IPS-20b (cell line): ENCODE results near the gene PLD5.
"Not testable (repeated sequence)": the region's sequence is repeated elsewhere in the genome, so short reads cannot be mapped to it uniquely, and the experiment has no call there.

Experiments
- H3K27ac ChIP-seq: one replicate; pipeline ENCODE4 v1.5.1; 2013; ENCODE audit warnings: low read length
- H3K27me3 ChIP-seq: 2 replicates; pipeline ENCODE4 v1.6.1; 2013; ENCODE audit warnings: mild to moderate bottlenecking, low read length, inconsistent platforms; ENCODE audit not compliant: insufficient read depth
- H3K36me3 ChIP-seq: 2 replicates; pipeline ENCODE4 v1.6.1; 2013; ENCODE audit warnings: low read depth, mild to moderate bottlenecking, inconsistent platforms, low read length, moderate library complexity; ENCODE audit not compliant: insufficient read depth
- H3K4me1 ChIP-seq: 2 replicates; pipeline ENCODE4 v1.6.1; 2013; ENCODE audit warnings: mild to moderate bottlenecking, control low read depth, inconsistent platforms, low read length, moderate library complexity; ENCODE audit not compliant: insufficient read depth
- H3K4me3 ChIP-seq: 2 replicates; pipeline ENCODE4 v1.5.1; 2013; ENCODE audit warnings: mild to moderate bottlenecking, low read length, inconsistent platforms
- H3K9ac ChIP-seq: 2 replicates; pipeline ENCODE4 v1.6.1; 2013; ENCODE audit warnings: low read depth, mild to moderate bottlenecking, inconsistent platforms, low read length, moderate library complexity
- H3K9me3 ChIP-seq: 2 replicates; pipeline ENCODE4 v1.6.1; 2013; ENCODE audit warnings: mild to moderate bottlenecking, low read depth, low read length, inconsistent platforms; ENCODE audit not compliant: insufficient read depth

Gene PLD5

DNA sequence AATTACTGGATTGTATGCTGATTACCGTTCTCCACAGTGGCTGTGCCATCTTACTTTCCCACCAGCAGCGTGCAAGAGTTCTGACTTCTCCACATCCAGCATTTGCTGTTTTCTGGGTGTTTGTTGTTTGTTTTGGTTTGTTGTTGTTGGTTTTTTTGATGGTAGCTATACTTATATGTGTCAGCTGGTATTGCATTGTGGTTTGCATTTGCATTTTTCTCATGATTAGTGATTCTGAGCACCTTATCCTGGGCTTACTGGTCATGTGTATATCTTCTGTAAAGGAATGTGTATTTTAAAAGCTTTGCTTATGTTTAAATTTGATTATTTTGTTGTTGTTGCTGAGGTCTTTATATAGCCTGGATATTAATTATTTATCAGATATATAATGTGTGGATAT, 458.7 kb downstream of the PLD5 start:
- no peaks in the 10 kb centered on the region for H3K9me3 ChIP-seq
- peaks cover 3% of the 10 kb centered on the region; the same call in 1 of the 2 replicates for H3K4me1 ChIP-seq
- no peaks in the 10 kb centered on the region for H3K36me3 ChIP-seq
- H3K27me3 ChIP-seq = no peaks in the 10 kb centered on the region
- H3K27ac ChIP-seq = no peak overlapping the region
- no peak overlapping the region for H3K4me3 ChIP-seq
- H3K9ac ChIP-seq = no peak overlapping the region

DNA sequence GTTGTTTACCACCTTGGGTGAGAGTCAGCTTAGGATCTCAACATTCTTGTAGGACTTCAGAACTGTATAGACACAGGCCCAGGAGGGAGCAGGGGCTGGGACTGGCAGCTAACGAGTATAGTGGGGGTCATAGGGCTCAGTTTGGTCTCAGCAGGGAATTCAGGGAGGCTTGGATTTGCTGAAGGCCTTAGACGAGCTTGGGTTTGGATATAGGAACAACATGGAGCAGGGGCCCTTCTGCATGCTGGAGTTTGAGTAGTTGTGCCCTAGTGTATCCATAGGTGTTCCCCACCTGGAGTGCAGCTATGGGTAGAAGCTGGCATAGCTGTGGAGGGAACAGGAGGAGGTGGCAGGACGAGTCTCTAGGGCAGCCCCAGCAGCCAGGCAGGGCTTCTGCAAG, 462.2 kb downstream of the PLD5 start:
- H3K27ac ChIP-seq = no peak overlapping the region
- no peaks in the 10 kb centered on the region for H3K36me3 ChIP-seq
- H3K4me1 ChIP-seq = no peaks in the 10 kb centered on the region
- H3K9ac ChIP-seq = no peak overlapping the region
- H3K27me3 ChIP-seq = no peaks in the 10 kb centered on the region
- no peak overlapping the region for H3K4me3 ChIP-seq
- no peaks in the 10 kb centered on the region for H3K9me3 ChIP-seq

DNA sequence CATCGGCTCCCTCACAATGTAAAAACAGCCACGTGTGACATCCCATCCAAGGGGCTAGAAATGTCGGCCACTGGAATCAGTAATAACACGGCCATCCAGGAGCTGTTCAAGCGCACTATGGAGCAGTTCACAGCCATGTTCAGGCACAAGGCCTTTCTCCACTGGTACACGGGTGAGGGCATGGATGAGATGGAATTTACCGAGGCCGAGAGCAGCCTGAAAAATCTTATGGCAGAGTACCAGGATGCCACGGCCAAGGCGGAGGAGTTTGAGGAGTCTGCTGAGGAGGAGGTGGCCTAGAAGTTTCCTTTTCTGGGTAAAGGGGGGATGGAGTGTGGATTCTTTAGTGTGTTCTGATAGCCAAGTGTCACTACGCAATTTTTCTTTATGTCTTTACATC, 464.5 kb downstream of the PLD5 start:
- H3K36me3 ChIP-seq = no peaks in the 10 kb centered on the region
- H3K4me1 ChIP-seq = no peaks in the 10 kb centered on the region
- no peaks in the 10 kb centered on the region for H3K9me3 ChIP-seq
- H3K9ac ChIP-seq = no peak overlapping the region
- H3K27me3 ChIP-seq = no peaks in the 10 kb centered on the region
- H3K27ac ChIP-seq = no peak overlapping the region
- H3K4me3 ChIP-seq = no peak overlapping the region

DNA sequence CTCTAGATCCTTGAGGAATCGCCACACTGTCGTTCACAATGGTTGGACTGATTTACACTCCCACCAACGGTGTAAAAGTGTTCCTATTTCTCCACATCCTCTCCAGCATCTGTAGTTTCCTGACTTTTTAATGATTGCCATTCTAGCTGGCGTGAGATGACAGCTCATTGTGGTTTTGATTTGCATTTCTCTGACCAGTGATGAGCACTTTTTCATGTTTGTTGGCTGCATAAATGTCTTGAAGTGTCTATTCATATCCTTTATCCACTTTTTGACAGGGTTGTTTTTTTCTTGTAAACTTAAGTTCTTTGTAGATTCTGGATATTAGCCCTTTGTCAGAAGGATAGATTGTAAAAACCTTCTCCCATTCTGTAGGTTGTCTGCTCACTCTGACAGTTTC, 465.9 kb downstream of the PLD5 start:
- H3K27me3 ChIP-seq, H3K9ac ChIP-seq, H3K27ac ChIP-seq, H3K4me1 ChIP-seq, H3K4me3 ChIP-seq, H3K36me3 ChIP-seq, H3K9me3 ChIP-seq: not testable (repeated sequence)

DNA sequence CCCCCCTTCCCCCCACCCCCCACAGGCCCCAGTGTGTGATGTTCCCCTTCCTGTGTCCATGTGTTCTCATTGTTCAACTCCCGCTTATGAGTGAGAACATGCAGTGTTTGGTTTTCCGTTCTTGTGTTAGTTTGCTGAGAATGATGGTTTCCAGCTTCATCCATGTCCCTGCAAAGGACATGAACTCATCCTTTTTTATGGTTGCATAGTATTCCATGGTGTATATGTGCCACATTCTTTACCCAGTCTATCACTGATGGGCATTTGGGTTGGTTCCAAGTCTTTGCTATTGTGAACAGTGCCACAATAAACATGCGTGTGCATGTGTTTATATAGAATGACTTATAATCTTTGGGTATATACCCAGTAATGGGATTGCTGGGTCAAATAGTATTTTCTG, 466.3 kb downstream of the PLD5 start:
- not testable (repeated sequence) for H3K27ac ChIP-seq, H3K9me3 ChIP-seq, H3K4me3 ChIP-seq, H3K36me3 ChIP-seq, H3K27me3 ChIP-seq, H3K9ac ChIP-seq, H3K4me1 ChIP-seq

DNA sequence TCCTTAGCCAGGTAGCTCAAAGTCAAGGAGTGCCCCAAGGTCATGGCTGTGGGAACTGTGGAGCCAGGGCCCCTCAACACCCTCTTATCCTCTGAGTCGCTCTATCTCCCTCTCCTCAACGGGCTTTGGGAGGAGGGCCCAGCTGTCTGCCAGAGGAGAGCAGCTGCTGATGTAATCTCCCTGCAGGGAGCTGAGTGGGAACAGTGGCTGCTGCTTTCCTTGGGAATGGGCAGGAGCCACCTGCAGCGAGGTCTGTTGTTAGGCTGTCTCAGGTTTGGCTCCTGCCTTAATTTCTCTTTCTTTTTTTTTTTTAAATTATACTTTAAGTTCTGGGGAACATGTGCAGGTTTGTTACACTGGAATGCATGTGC, 466.8 kb downstream of the PLD5 start:
- no peak overlapping the region for H3K9ac ChIP-seq
- H3K4me3 ChIP-seq = no peak overlapping the region
- H3K27me3 ChIP-seq = no peaks in the 10 kb centered on the region
- H3K27ac ChIP-seq = no peak overlapping the region
- no peaks in the 10 kb centered on the region for H3K36me3 ChIP-seq
- no peaks in the 10 kb centered on the region for H3K9me3 ChIP-seq
- no peaks in the 10 kb centered on the region; the same call in 1 of the 2 replicates for H3K4me1 ChIP-seq

DNA sequence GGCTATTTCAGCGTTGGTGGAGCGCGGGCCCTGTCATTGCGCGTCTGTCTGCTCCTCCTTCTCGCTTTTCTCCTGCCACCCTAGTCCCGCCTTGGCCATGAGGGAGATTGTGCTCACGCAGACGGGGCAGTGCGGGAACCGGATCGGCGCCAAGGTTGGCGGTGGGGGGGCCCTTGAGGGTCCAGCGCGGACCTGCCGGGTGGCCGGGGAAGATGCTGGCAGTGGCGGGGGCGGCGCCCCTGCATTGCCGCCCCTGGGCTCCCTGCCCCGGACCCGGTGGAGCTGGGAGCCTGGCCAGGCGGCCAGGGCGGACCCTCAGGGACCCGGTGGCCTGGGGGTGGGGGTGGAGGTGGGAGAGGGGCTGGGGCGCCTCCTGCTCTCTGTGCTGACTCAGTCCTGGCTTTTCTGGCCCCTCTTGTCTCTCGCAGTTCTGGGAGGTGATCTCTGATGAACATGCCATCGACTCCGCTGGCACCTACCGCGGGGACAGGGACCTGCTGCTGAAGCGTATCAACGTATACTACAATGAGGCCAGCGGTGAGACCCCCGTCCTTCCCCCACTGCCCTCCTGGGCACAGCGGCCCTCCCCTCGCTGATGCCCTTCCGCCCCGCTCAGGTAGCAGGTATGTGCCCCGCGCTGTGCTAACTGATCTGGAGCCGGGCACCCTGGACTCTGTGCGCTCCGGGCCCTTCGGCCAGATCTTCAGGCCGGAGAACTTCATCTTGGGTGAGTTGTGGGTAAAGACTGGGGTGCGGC, 467.3 kb downstream of the PLD5 start:
- H3K9me3 ChIP-seq = no peaks in the 10 kb centered on the region
- no peaks in the 10 kb centered on the region for H3K36me3 ChIP-seq
- no peak overlapping the region for H3K4me3 ChIP-seq
- no peaks in the 10 kb centered on the region; the same call in 1 of the 2 replicates for H3K4me1 ChIP-seq
- no peak overlapping the region for H3K9ac ChIP-seq
- no peak overlapping the region for H3K27ac ChIP-seq
- no peaks in the 10 kb centered on the region for H3K27me3 ChIP-seq

DNA sequence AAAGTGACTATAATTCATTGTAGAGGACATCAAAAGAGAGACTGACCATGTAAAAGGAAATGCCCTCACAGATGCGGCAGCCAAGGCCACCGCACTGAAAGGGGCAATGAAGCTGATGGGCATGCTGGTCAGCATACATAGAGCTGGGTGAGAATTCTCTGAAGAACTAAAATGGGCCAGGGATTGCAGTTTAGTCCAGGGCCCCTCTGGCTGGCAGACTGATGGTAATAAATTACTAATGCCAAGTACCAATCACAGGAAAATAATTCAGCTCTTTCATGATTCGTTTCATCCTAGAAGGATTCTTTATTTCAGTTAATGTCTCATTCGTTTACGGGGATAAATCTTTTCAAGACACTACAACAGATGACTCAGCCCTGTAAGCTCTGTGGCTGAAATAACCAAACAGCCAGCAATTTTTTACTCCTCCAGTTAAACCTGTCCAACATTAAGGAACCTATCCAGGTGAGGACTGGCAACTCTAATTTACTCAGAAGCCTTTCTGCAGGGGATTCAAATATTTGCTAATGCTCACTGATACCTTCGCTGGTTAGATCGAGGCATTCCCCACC, 468.7 kb downstream of the PLD5 start:
- H3K4me1 ChIP-seq = no peaks in the 10 kb centered on the region; the same call in 1 of the 2 replicates
- H3K9ac ChIP-seq = no peak overlapping the region
- H3K27me3 ChIP-seq = no peaks in the 10 kb centered on the region
- H3K4me3 ChIP-seq = no peak overlapping the region
- H3K36me3 ChIP-seq = no peaks in the 10 kb centered on the region
- H3K27ac ChIP-seq = no peak overlapping the region
- H3K9me3 ChIP-seq = no peaks in the 10 kb centered on the region

DNA sequence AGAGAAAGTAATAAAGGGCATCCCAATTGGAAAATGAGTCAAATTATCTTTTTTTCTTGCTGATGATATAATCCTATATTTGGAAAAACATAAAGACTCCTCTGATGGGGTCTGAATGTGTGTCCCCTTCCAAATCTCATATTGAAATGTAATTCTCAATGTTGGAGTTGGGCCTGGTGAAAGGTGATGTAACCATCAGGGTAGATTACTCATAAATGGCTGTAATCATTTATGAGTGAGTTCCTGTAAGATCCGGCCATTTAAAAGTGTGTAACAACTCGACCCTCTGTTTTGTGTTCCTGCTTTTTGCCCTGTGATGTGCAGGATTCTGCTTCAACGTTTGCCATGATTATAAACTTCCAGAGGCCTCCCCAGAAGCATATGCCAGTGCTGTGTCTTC, 481.3 kb downstream of the PLD5 start:
- Histone ChIP-seq H3K9me3 (peaks cover 6% of the 10 kb centered on the region; the same call in 1 of the 2 replicates), H3K27me3 (no peaks in the 10 kb centered on the region), H3K9ac (no peak overlapping the region), H3K4me1 (no peaks in the 10 kb centered on the region), H3K4me3 (no peak overlapping the region), H3K27ac (no peak overlapping the region), H3K36me3 (no peaks in the 10 kb centered on the region)

DNA sequence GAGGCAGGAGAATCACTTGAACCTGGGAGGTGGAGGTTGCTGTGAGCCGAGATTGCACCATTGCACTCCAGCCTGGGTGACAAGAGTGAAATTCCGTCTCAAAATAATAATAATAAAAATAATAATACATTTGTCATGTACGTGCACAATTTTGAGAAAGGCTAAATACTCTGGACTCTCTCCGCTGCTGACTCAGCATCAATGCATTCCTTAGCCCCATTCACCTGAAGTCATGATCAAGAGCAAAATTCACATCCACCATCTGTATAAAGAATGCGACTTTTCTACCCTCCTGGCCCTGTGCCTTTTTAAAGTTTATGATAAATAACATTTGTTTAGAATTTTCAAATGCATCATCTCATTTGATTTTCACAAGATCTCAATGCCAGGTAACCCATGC, 490.1 kb downstream of the PLD5 start:
- Histone ChIP-seq H3K4me3 (no peak overlapping the region), H3K27ac (no peak overlapping the region), H3K27me3 (no peaks in the 10 kb centered on the region), H3K9me3 (no peaks in the 10 kb centered on the region), H3K4me1 (no peaks in the 10 kb centered on the region), H3K36me3 (no peaks in the 10 kb centered on the region), H3K9ac (no peak overlapping the region)

DNA sequence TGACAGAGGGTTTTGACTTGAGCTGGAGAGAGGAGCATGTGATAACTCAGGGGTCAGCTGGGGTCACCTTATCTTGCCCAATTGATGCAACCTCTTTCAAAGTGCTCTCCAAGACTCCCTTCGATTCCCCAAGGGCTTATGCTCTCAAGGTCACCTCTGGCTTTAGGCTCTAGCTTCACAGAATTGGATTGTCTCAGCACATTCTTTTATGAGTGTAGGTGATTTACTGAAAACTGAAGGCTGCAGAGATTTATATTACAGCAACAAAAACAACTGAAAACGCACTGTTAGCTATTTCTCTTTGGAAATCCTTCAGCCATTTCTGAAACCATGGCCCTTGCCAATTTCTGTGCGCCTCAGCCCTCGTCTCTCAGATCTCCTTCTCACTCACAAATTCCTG, 491.1 kb downstream of the PLD5 start:
- H3K27me3 ChIP-seq = no peaks in the 10 kb centered on the region
- no peak overlapping the region for H3K4me3 ChIP-seq
- H3K36me3 ChIP-seq = no peaks in the 10 kb centered on the region
- no peak overlapping the region for H3K9ac ChIP-seq
- H3K9me3 ChIP-seq = no peaks in the 10 kb centered on the region
- H3K27ac ChIP-seq = no peak overlapping the region
- no peaks in the 10 kb centered on the region for H3K4me1 ChIP-seq
